Measurements from ENCODE around the gene PER1.

Gene PER1, protein sequence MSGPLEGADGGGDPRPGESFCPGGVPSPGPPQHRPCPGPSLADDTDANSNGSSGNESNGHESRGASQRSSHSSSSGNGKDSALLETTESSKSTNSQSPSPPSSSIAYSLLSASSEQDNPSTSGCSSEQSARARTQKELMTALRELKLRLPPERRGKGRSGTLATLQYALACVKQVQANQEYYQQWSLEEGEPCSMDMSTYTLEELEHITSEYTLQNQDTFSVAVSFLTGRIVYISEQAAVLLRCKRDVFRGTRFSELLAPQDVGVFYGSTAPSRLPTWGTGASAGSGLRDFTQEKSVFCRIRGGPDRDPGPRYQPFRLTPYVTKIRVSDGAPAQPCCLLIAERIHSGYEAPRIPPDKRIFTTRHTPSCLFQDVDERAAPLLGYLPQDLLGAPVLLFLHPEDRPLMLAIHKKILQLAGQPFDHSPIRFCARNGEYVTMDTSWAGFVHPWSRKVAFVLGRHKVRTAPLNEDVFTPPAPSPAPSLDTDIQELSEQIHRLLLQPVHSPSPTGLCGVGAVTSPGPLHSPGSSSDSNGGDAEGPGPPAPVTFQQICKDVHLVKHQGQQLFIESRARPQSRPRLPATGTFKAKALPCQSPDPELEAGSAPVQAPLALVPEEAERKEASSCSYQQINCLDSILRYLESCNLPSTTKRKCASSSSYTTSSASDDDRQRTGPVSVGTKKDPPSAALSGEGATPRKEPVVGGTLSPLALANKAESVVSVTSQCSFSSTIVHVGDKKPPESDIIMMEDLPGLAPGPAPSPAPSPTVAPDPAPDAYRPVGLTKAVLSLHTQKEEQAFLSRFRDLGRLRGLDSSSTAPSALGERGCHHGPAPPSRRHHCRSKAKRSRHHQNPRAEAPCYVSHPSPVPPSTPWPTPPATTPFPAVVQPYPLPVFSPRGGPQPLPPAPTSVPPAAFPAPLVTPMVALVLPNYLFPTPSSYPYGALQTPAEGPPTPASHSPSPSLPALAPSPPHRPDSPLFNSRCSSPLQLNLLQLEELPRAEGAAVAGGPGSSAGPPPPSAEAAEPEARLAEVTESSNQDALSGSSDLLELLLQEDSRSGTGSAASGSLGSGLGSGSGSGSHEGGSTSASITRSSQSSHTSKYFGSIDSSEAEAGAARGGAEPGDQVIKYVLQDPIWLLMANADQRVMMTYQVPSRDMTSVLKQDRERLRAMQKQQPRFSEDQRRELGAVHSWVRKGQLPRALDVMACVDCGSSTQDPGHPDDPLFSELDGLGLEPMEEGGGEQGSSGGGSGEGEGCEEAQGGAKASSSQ (N-terminal part only)

DNA sequence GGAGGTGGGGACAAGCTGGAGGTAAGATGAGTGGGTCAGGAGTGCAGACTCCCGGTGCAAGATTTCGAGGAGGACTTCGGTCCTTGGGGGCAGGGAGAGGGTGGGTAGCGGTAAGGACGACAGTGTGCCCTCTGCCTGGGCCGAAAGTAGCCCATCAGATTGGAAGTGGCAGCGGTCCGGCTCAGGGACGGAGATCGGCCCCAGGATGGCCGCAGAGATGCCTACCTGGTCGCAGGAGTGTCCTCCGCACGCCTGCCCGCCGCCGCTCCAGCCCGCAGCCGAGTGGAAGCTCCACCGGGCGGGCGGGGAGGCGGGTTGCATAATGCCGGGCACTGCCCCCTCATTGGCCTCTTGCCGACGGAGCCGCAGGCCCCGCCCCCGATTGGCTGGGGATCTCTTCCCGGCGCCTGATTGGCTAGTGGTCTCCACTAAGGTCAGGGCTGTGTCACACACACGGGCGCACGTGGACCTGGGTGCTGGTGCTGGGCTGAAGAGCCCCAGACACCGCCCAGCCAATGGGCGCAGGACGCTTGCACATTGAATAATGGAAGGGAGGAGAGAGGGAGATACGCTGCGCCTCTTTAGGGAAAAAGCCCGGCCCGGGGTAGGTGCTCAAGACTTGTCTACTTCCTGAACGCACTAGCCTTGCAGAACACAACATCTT, at the start of gene PER1:
Gene PER1 (minus strand): TSS at position 293 of the 664 bp plus-strand sequence. CDS start 1,698 bp downstream, outside the sequence.
- DNase-seq, result peak; percentile 91 to 94

DNA sequence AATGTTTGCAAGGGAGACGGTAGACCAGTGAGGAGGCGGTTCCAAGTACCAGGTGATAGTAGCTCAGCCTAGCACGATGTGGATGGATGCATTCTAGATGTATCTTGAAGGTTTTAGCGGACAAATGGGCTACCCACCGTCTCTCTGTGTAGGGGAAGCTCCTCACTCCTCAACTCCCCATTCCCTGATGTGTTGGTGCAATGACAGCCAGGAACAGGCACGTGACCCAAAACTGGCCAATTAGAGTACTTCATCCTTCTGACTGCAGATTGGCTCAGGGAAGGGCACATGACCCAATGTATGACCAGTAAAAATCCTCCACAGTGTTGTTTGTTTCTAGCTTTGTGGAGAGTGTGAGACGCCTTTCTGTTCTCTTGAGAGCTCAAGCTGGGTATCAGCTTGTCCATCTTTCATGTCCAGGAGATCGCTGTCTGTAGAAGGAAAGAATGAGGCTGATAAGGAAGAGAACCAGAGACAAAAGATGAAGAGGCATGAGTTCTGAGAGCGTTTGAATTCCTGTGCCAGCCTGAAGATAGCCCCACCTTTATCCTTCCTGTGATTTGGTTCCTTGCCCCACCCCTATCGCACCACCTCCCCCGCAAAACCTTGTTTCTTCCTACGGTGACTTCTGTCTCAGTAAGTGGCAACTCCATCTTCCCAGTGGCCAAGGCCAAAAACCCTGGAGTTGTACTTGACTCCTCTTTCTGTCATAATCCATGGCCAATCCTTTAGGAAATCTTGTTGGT, 40.0 kb upstream of the PER1 start:
- DNase-seq, result peak; percentile 71 to 76

DNA sequence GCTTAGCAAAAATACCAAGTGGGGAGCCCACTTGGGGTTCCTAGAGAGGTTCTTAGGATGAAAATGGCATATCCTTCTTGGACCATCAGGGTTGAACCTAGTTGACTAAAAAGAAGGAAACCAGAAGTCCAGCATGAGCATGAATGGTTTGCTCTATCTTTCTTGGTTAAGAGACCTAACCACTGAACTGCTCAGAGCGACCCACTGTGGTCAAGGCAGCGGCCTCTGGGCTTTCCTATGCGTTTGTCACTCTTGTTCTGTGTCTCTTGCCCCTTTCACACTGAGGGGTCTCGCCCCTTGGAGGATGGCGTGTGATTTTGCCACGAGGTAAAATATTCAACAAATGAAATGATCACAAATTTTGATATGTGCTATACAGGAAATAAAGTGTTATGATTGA, 38.3 kb upstream of the PER1 start:
- no peak for DNase-seq

DNA sequence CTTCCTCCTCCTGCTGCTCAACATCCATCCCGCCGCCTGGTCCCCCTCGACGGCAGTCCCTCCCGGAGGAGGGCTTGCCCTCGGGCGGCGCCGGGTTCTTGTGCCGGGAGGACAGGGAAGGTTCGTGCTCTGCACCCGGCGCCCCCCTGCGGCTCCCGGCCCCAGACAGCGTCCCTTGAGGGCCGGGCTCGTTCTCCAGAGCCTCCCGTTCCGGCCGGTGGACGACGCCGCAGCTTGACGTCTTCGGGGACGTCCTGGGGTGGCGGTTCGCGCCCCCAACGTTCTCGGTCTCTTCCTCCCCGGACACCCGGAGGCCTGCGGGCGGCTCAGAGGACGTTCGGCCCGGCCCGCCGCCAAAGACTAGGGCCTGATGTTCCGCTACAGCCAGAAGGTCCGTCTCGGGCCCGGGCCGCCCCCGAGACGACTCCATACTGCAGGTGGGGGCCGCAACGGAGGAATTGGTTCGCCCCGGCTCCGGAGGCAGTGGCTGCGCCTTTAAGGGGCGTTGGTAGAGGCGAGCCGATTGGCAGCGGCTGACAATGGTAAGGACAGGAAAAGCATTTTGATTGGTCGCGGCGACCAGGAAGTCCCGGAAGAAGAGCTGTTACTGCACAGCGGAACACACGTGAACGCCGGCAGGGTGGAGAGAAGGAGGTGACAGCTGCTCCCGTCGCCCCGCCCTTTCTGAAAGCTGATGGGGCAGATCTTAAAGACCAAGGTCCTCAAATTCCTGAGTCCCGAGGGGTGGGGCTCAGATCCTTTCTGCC, 37.7 kb upstream of the PER1 start, which contains the start of gene BORCS6:
Gene BORCS6 (minus strand): TSS at position 470 of the 767 bp plus-strand sequence. CDS start 40 bp downstream, at position 430.
- peak; percentile 92 to 94 for DNase-seq

DNA sequence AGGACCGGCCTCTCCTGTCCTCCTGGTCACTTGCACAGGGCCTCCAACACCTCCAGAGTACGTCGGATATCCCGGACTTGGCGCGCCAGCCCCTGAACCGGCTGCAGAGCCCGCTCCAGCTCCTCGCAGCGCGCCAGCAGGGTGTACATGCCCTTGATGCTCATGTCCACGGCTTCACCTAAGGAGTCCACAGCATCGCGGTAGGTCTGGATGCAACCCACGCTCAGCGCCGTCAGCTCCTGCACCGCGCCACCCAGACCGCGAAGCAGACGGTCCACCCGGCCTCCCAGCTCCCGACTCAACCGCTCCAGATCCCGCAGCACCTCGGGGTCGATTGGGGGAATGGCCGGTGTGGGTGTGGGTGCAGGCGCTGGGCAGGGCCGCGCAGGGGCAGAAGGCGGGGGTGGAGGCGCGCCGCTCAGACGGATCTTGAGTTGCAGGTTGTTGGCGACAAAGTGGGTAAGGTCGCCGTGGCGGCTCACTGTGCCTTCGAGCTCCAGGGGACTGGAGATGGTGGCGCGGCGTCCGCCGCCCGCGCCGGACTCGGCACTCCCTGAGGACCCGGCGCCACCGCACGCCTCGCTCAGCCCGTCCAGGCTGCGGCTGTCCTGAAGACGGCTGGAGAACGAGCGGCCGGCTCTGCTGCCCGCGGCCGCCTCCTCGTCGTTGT, 37.0 kb upstream of the PER1 start:
- peak in 1 of 2 experiments; percentile 53 for DNase-seq

DNA sequence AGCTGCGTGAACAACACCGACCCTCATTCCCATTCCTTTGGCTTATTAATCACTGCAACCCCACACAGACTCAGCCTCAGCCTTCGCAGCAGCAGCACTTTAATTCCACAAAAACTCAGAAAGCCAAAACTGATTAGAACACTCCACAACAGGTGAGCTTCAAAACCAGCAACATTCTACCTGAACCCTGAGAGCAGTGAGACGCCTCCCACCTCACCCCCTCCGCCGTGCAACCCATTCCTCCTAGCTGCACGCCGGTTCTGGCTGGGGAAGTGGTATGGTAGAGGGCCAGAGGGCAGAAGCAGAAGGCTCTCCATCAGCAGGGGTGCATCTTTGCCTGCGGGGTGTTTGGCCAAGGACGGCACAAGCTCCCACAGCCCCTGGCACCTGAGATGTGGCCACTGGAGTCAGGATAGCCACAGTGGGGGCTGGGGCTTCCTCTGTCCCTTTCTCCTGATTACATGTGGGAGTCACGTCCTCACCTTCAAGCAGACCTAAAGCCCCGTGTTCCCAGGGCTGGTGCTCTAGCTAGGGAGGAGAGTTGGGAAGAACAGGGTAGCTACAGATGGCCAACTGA, 36.1 kb upstream of the PER1 start:
- DNase-seq, result no peak

DNA sequence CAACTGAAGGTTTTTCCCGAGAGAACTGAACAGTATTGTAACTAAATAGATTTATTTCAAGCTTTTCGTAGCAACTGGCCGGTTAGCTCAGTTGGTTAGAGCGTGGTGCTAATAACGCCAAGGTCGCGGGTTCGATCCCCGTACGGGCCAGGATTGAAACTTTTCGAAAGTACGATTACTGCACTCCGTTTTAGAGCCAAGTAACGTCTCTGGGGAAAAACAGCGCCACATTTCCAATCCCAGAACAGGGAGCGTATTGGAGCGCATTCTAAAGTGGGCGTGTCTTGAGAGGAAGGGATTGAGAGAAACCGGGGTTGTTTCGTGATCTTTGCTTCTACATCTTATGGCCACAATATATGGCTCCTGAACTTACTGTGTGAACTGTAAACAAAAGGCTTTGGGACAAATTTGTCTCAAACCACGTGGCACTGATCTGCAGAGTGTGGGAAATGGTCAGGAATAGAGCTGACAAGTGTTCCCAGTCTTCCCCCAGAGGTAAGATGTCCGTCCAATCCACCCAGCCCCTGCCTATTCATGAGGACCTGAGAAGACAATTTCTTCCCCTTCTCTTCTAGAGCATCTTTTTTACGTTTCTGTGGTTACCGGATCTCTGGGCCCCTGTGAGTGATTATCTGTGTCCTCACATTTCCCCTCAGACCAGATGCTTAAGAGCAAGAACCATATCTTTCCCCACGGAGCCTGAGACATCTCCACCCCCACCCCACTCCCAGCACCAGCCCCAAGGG, 35.5 kb upstream of the PER1 start:
- DNase-seq, result peak; percentile 96 to 98

DNA sequence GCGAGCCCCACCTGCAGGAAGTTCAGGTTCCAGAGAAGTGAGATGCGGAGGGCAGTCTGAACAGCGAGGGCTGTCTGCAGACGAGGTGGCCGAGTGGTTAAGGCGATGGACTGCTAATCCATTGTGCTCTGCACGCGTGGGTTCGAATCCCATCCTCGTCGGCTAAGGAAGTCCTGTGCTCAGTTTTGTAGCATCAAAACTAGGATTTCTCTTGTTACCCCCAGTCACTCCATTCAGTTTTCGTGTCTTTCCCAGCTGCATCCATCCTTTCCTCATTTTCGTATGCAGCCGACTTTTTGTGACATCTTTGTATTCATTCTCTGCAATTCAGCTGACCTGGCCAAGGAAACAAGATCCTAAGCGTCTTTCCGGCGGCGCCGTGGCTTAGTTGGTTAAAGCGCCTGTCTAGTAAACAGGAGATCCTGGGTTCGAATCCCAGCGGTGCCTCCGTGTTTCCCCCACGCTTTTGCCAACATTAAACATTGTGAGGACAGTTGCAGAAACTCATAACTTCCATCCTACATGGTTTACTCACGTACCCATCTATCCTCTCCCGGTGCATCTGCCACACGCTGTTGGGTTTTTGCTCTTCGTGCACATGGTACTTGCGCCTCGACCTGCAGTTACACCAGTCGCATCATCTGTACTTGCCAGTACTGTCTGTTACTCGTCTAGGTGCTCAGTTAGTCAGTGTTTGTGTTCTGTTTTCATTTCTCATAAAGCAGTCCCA, 34.7 kb upstream of the PER1 start:
- DNase-seq, result peak; percentile 99 to 100

DNA sequence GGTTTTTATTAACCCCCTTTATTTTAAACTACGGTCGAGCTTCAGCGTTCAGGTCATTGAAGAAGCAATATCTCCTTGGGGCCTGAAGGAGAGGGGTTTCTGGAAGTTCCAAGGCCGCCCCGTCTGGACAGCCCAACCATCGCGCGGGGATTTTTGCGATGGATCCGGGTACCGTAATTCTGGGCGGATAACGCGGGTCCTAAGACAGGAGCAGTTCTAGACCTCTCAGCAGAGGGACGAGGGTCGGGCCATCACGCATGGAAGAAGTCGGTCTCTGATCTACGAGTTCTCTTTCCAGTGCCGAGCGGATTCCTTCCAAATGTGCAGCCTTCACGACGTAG, 34.2 kb upstream of the PER1 start:
- no peak for DNase-seq

DNA sequence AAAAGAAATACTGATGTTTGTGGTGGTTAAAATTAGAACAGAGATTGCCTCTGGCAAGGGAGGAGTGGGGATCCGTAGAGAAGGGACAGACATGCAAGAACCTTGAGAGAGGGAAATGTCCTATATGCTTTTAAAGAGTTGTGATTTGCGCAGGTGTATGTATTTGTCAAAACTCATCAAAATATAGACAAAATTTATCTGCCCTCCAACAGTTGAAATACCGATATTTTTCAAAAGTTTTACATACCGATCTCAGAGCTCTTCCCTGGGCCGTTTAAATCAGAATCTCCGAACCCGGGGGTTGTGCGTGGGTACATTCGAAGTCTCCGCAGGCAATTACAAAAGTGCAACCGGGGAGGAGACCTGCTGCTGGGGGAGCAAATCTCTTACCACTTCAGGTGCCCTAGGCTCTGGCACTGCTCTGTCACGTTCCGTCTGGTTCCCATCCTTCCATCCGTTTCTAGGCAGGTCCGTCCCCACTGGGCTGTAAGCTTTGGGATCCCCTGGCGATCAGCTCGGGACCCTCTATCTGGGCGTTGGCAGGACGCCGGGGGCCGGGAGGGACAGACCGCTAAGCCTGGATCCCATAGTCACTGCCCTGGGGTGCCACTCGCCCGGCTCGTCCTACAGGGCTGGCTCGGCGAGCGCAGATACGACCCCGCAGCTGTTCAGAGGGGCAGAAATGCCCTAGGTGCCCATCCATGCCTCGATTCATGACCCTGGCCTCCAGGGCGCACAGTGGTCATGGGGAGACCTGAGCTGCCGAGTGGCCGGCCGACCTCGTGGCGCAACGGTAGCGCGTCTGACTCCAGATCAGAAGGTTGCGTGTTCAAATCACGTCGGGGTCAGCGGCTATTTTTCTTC, 33.6 kb upstream of the PER1 start:
- peak; percentile 98 to 99 for DNase-seq

DNA sequence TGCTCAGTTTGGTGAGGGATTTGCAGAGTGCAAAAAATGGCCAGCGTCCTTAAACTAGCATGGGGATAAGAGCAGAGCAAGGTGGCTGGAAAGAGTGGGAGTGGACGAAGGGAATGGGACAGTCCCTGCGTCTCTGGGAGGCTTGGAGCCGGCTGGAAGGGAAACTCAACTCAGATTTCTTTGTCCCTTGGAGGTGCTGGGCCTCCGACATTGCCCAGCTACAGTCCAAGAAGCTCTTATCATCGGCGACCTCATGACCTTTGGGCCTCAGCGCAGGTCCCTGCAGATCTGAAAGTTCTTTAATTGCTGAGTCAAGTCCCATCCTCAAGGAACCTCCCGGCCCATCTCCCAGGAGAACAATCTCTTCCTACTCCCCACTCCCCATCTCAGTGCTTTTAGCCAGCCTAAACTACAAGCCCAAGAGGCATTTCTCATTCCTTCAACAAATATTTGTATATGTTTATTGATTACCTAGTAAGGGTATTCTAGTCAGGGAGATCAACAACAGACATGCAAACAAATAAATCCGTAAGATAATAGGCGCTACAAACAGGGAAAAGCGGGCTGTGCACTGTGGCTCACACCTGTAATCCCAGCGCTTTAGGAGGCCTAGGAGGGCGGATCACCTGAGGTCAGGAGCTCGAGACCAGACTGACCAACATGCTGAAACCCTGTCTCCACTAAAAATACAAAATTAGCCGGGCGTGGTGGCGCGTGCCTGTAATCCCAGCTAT, 25.0 kb upstream of the PER1 start:
- no peak for DNase-seq

DNA sequence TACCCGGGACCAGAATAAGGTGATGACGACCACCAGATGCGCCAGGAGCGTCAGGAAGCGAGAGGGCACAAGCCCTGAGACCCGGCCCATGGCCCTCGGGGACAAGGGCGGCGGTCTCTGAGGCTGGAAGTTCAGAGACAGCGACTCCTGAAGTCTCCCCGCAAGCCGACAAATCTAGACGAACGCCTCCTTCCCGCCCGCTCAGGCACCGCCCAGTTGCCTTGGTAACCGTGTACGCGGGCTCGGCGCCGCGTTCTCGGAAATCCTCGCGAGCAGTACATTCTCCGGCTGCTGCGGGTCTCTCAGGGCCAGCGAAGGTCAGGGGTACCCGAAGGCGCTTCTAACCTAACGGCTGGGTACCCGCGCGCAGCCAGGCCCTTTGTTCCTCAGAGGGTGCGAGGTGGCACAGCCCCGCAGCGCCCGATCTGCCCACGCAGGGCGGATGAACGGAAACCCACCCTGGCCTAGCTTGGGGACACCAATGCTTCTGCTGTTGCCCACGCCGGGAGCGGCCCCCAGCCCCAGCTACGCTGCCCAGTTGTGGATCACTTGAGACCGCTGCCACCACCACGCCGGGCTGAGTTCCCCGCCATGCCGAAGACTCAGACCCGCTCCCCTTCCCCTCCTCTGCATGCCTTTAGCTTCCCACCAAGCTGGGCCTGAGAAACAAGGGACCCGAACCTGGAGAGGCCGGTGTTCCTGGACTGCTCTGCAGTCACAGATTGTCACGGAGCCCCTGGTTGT, 24.2 kb upstream of the PER1 start, which contains the start of gene TMEM107:
Gene TMEM107 (minus strand): TSS at position 184 of the 744 bp plus-strand sequence. CDS start 94 bp downstream, at position 90.
- DNase-seq, result peak; percentile 89 to 93

DNA sequence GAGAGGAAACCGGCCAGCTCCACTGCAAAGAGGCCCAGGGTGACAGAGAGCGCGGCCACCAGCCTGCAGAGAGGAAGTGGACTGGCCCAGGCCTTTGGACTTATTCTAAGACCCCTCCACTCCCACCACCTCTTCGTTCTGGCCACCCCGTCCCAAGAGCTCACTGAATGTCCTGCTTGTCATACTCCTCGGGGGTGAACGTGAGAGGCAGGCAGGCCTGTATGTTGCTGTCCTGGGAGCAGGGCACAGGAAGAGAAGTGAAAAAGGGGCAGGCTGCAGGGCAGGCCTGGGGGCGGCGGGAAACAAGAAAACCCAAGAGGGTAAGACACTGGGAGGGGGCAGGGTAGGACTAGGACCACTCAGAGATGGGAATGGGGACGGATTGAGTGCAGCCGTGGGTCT, 23.6 kb upstream of the PER1 start:
- DNase-seq, result no peak

DNA sequence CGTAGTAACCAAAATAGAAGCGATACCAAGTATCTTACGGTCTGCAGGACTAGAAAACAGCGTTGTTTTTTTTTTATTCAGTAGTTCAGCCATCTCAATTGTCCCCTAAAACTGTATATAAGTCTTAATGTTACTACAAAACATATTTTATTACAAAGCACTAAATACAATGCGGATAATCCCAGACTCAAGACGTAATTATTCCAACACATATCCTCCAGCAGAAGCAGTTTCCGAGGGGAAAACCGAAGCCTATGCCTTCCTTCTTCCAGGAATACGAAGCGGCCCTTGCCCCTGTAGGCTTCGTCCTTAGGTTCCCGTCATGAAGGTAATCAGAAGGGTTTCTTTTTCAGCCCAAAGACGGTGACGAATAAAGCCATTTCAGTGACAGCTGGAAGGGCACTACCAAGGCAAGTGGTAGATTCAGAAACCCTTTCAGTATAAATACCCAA, 21.7 kb upstream of the PER1 start:
- no peak for DNase-seq

DNA sequence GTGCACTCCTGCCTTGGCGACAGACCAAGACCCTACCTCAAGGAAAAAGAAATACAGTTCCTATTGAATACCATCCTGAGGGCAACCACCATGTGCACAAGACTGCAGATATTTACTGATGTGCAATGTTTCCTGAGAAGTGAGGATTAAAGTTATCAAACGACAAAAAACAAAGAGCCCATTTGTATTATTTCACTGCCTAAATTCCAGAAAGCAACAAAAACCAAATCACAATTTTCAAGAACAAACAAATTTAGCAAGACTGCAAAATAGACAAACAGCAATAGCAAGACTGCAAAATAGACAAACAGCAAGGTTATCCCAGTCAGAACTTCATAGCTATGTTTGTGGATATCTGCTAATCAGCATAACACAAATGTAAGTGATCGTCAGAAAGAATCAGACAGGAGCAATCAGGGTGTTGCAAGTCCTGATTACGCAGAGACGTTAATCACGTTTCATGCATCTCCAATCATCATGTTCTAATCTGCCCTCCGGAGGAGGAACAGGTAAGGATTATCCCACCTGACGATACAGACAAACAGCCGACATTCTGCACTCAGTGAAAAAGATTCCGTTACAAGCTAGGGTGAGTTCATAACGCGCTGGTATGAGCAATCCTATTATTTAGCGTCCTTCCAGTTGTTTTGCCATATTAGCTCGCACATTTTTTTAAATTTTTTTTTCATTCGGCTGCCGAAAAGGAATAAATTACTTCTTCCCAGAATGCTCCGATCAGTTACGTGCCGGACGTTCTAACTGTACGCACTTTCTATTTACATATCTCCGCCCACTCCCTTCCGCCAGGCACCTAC, 21.1 kb upstream of the PER1 start:
- DNase-seq, result peak; percentile 78 to 81
